Esophagus muscularis mucosa (tissue), 4 donors: ENCODE measurements around the gene ANKS1A.

ENCODE experiments used
- CTCF ChIP-seq, 3 experiments: fragments of 200-600 bp in 2 of 3; fragments of 450-650 bp in 1 of 3; sonication (generic) in 2 of 3; IDR thresholded peaks; one replicate each; pipeline ENCODE4 v1.5.1; 2017 to 2019; ENCODE audit warnings: antibody characterized with exemption in 3 of 3, mild to moderate bottlenecking in 2 of 3, moderate library complexity in 1 of 3
- EP300 ChIP-seq: sonication (generic); formaldehyde crosslinking; IDR thresholded peaks from one replicate; pipeline ENCODE4 v1.6.1; 2017; ENCODE audit warnings: antibody characterized with exemption
- POLR2A ChIP-seq: fragments of 450-650 bp; IDR thresholded peaks from one replicate; pipeline ENCODE4 v1.6.1; 2017; ENCODE audit warnings: antibody characterized with exemption, moderate library complexity, mild to moderate bottlenecking, low read depth

DNA sequence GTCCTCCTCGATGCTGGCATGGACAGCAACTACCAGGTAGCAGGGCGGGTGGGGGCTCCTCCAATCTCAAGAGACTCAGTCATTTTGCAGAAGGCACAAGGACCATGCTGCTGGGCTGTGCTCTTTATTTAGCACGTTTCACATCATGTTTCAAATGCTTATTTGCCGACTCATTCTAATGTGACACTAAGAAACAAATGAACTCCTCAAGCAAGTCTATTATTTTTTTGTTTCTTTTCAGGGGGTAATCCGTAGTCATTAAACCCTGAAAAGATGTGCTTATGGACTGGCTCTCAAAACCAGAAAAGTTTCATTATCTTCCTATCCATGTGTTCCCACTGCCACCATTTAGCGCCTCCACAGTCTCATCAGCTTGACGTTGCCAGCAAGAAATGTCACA, 92.9 kb downstream of the ANKS1A start:
- no peak for TF ChIP-seq POLR2A
- no peak for TF ChIP-seq CTCF (IDR thresholded peaks at IDR 0.05)
- TF ChIP-seq EP300: no peak
